ENCODE measurements around the gene LAIR1. TPM values are rescaled to one million over a fixed set of nuclear protein-coding genes. Genes with fewer than 3 reads are reported as not detected.

Gene LAIR1
- 1 to 10 TPM; 6.8 to 9.1 (median 8.1) TPM for total RNA-seq
- 2.9 TPM for polyA plus RNA-seq
- long read RNA-seq, donor 1, full-length matches to known transcripts: 1 of 7 reads
- long read RNA-seq, donor 1, partial matches to known transcripts: 3 of 7 reads
- long read RNA-seq, donor 1, other reads (novel, unspliced or antisense): 3 of 7 reads
- long read RNA-seq, donor 2, full-length matches to known transcripts: 2 of 3 reads
- long read RNA-seq, donor 2, partial matches to known transcripts: 0 of 3 reads
- long read RNA-seq, donor 2, other reads (novel, unspliced or antisense): 1 of 3 reads
- long read RNA-seq, donor 3, full-length matches to known transcripts: 7 of 10 reads
- long read RNA-seq, donor 3, partial matches to known transcripts: 1 of 10 reads
- long read RNA-seq, donor 3, other reads (novel, unspliced or antisense): 2 of 10 reads
- long read RNA-seq, donor 4, full-length matches to known transcripts: 1 of 4 reads
- long read RNA-seq, donor 4, partial matches to known transcripts: 2 of 4 reads
- long read RNA-seq, donor 4, other reads (novel, unspliced or antisense): 1 of 4 reads

- intact Hi-C loops (cut with DNase I): no loop called here
- DNase-seq (peak; percentile 39 to 69 (median 69)), ATAC-seq (peak; percentile 66 to 69)
- Histone ChIP-seq H3K9me3 (ENCODE audit: control insufficient read depth, low read length) (no peaks in the 10 kb centered on the region), H3K4me1 (ENCODE audit: control insufficient read depth, insufficient read depth, low read length) (no peaks in the 10 kb centered on the region), H3K27me3 (ENCODE audit: control insufficient read depth, insufficient read depth) (no peaks in the 10 kb centered on the region), H3K27ac (ENCODE audit: low read length) (peak within 1 kb of the TSS; percentile 39), H3K4me3 (ENCODE audit: low read length) (peak within 1 kb of the TSS; percentile 31)
- 48% methylated on average over 13 of the region's 13 CpGs for WGBS
Measured at GRCh38 chr19:54364775-54365257, at the start of gene LAIR1. LAIR1 (minus strand) TSS chr19:54364931; CDS start chr19:54364804, 127 bp downstream.

GRCh38 chr19:54414156-54414555, 49.4 kb upstream of the LAIR1 start:
- intact Hi-C loops (cut with DNase I): no loop called here
- WGBS: 83% methylated on average over 4 of the region's 4 CpGs
- H3K27me3 ChIP-seq (ENCODE audit: control insufficient read depth, insufficient read depth): no peaks in the 10 kb centered on the region
- no peak for DNase-seq
- H3K27ac ChIP-seq (ENCODE audit: low read length): no peak overlapping the region
- H3K4me3 ChIP-seq (ENCODE audit: low read length): no peak overlapping the region
- H3K4me1 ChIP-seq (ENCODE audit: control insufficient read depth, insufficient read depth, low read length): no peaks in the 10 kb centered on the region
- no peaks in the 10 kb centered on the region for H3K9me3 ChIP-seq (ENCODE audit: control insufficient read depth, low read length)
- no peak for ATAC-seq

- no peaks in the 10 kb centered on the region for H3K27me3 ChIP-seq (ENCODE audit: control insufficient read depth, insufficient read depth)
- DNase-seq (no peak), ATAC-seq (no peak)
- no peak overlapping the region for H3K27ac ChIP-seq (ENCODE audit: low read length)
- no peak overlapping the region for H3K4me3 ChIP-seq (ENCODE audit: low read length)
- 77% methylated on average over 4 of the region's 4 CpGs for WGBS
- intact Hi-C loops (cut with DNase I): no loop called here
- H3K9me3 ChIP-seq (ENCODE audit: control insufficient read depth, low read length): no peaks in the 10 kb centered on the region
- H3K4me1 ChIP-seq (ENCODE audit: control insufficient read depth, insufficient read depth, low read length): no peaks in the 10 kb centered on the region
Measured at GRCh38 chr19:54412877-54413276, 48.1 kb upstream of the LAIR1 start.

- H3K4me1 ChIP-seq (ENCODE audit: control insufficient read depth, insufficient read depth, low read length): no peaks in the 10 kb centered on the region
- H3K9me3 ChIP-seq (ENCODE audit: control insufficient read depth, low read length): no peaks in the 10 kb centered on the region
- no peak overlapping the region for H3K27ac ChIP-seq (ENCODE audit: low read length)
- no peak overlapping the region for H3K4me3 ChIP-seq (ENCODE audit: low read length)
- no peaks in the 10 kb centered on the region for H3K27me3 ChIP-seq (ENCODE audit: control insufficient read depth, insufficient read depth)
- no peak for DNase-seq
- intact Hi-C loops (cut with DNase I): no loop called here
- ATAC-seq: no peak
Measured at GRCh38 chr19:54411033-54411432, 46.3 kb upstream of the LAIR1 start.

- 88% methylated on average over 9 of the region's 9 CpGs for WGBS
- Histone ChIP-seq H3K27me3 (ENCODE audit: control insufficient read depth, insufficient read depth) (no peaks in the 10 kb centered on the region), H3K27ac (ENCODE audit: low read length) (no peak overlapping the region), H3K9me3 (ENCODE audit: control insufficient read depth, low read length) (no peaks in the 10 kb centered on the region), H3K4me1 (ENCODE audit: control insufficient read depth, insufficient read depth, low read length) (no peaks in the 10 kb centered on the region), H3K4me3 (ENCODE audit: low read length) (no peak overlapping the region)
- intact Hi-C loops (cut with DNase I): no loop called here
- DNase-seq: no peak
- ATAC-seq: no peak
Measured at GRCh38 chr19:54408456-54409026, 43.8 kb upstream of the LAIR1 start.

GRCh38 chr19:54407780-54408179, 43.0 kb upstream of the LAIR1 start:
- ATAC-seq (no peak), DNase-seq (no peak)
- intact Hi-C loops (cut with DNase I): no loop called here
- Histone ChIP-seq H3K27ac (ENCODE audit: low read length) (no peak overlapping the region), H3K27me3 (ENCODE audit: control insufficient read depth, insufficient read depth) (no peaks in the 10 kb centered on the region), H3K9me3 (ENCODE audit: control insufficient read depth, low read length) (no peaks in the 10 kb centered on the region), H3K4me3 (ENCODE audit: low read length) (no peak overlapping the region), H3K4me1 (ENCODE audit: control insufficient read depth, insufficient read depth, low read length) (no peaks in the 10 kb centered on the region)
- 86% methylated on average over 7 of the region's 7 CpGs for WGBS

- Histone ChIP-seq H3K27me3 (ENCODE audit: control insufficient read depth, insufficient read depth) (no peaks in the 10 kb centered on the region), H3K4me3 (ENCODE audit: low read length) (no peak overlapping the region), H3K4me1 (ENCODE audit: control insufficient read depth, insufficient read depth, low read length) (no peaks in the 10 kb centered on the region), H3K9me3 (ENCODE audit: control insufficient read depth, low read length) (no peaks in the 10 kb centered on the region), H3K27ac (ENCODE audit: low read length) (no peak overlapping the region)
- ATAC-seq (no peak), DNase-seq (no peak)
- intact Hi-C loops (cut with DNase I): no loop called here
Measured at GRCh38 chr19:54405628-54406027, 40.9 kb upstream of the LAIR1 start.

GRCh38 chr19:54403054-54403453, 38.3 kb upstream of the LAIR1 start:
- ATAC-seq: no peak
- no peak for DNase-seq
- Histone ChIP-seq H3K9me3 (ENCODE audit: control insufficient read depth, low read length) (no peaks in the 10 kb centered on the region), H3K27me3 (ENCODE audit: control insufficient read depth, insufficient read depth) (no peaks in the 10 kb centered on the region), H3K4me3 (ENCODE audit: low read length) (no peak overlapping the region), H3K4me1 (ENCODE audit: control insufficient read depth, insufficient read depth, low read length) (no peaks in the 10 kb centered on the region), H3K27ac (ENCODE audit: low read length) (no peak overlapping the region)
- 75% methylated on average over 8 of the region's 8 CpGs for WGBS
- intact Hi-C loops (cut with DNase I): no loop called here

GRCh38 chr19:54400913-54401312, 36.2 kb upstream of the LAIR1 start:
- no peaks in the 10 kb centered on the region for H3K9me3 ChIP-seq (ENCODE audit: control insufficient read depth, low read length)
- WGBS: 75% methylated on average over 6 of the region's 6 CpGs
- DNase-seq (no peak), ATAC-seq (no peak)
- H3K27me3 ChIP-seq (ENCODE audit: control insufficient read depth, insufficient read depth): no peaks in the 10 kb centered on the region
- no peak overlapping the region for H3K27ac ChIP-seq (ENCODE audit: low read length)
- no peaks in the 10 kb centered on the region for H3K4me1 ChIP-seq (ENCODE audit: control insufficient read depth, insufficient read depth, low read length)
- intact Hi-C loops (cut with DNase I): no loop called here
- H3K4me3 ChIP-seq (ENCODE audit: low read length): no peak overlapping the region

- no peak overlapping the region for H3K4me3 ChIP-seq (ENCODE audit: low read length)
- no peak for DNase-seq
- H3K9me3 ChIP-seq (ENCODE audit: control insufficient read depth, low read length): no peaks in the 10 kb centered on the region
- H3K27ac ChIP-seq (ENCODE audit: low read length): no peak overlapping the region
- ATAC-seq: no peak
- no peaks in the 10 kb centered on the region for H3K27me3 ChIP-seq (ENCODE audit: control insufficient read depth, insufficient read depth)
- intact Hi-C loops (cut with DNase I): no loop called here
- H3K4me1 ChIP-seq (ENCODE audit: control insufficient read depth, insufficient read depth, low read length): no peaks in the 10 kb centered on the region
- WGBS: 67% methylated on average over 2 of the region's 2 CpGs
Measured at GRCh38 chr19:54399189-54399588, 34.5 kb upstream of the LAIR1 start.

GRCh38 chr19:54395685-54396084, 31.0 kb upstream of the LAIR1 start:
- H3K4me3 ChIP-seq (ENCODE audit: low read length): no peak overlapping the region
- no peaks in the 10 kb centered on the region for H3K4me1 ChIP-seq (ENCODE audit: control insufficient read depth, insufficient read depth, low read length)
- H3K27ac ChIP-seq (ENCODE audit: low read length): no peak overlapping the region
- H3K27me3 ChIP-seq (ENCODE audit: control insufficient read depth, insufficient read depth): no peaks in the 10 kb centered on the region
- no peak for DNase-seq
- intact Hi-C loops (cut with DNase I): no loop called here
- no peaks in the 10 kb centered on the region for H3K9me3 ChIP-seq (ENCODE audit: control insufficient read depth, low read length)
- WGBS: 80% methylated on average over 8 of the region's 8 CpGs
- no peak for ATAC-seq

Data from right cardiac atrium (tissue), 5 donors.